Ovary (tissue), 9 donors: ENCODE data around the gene EPN1. TPM values are rescaled to one million over a fixed set of nuclear protein-coding genes. Genes with fewer than 3 reads are reported as not detected.
"Not testable (repeated sequence)": the region's sequence is repeated elsewhere in the genome, so short reads cannot be mapped to it uniquely, and the experiment has no call there.

Experiments
- DNase-seq, 5 donors: peaks; one replicate each; pipeline ENCODE4 v3.0.0-alpha.2; 2019 to 2020
- H3K27ac ChIP-seq, 2 donors: fragments of 200-600 bp; one replicate each; pipeline versions ENCODE4 v1.5.1 to v1.8.0; 2019 to 2022
- H3K27me3 ChIP-seq: fragments of 200-600 bp; one replicate; pipeline ENCODE4 v1.8.0; 2022
- H3K36me3 ChIP-seq: fragments of 200-600 bp; sonication (generic); one replicate; pipeline ENCODE4 v1.5.1; 2019
- H3K4me1 ChIP-seq: one replicate; pipeline ENCODE4 v1.8.1; 2013; ENCODE audit warnings: mild to moderate bottlenecking, moderate library complexity; ENCODE audit not compliant: insufficient read depth
- H3K4me3 ChIP-seq: fragments of 200-600 bp; sonication (generic); one replicate; pipeline ENCODE4 v1.5.1; 2017
- H3K9me3 ChIP-seq, 2 donors: fragments of 200-600 bp in 1 of 2; sonication (generic) in 1 of 2; one replicate each; pipeline versions ENCODE4 v1.5.1 to v1.8.1; 2013 to 2019; ENCODE audit warnings: mild to moderate bottlenecking in 1 of 2, moderate library complexity in 1 of 2
- EP300 ChIP-seq: sonication (generic); formaldehyde crosslinking; IDR thresholded peaks from one replicate; pipeline ENCODE4 v1.6.1; 2017; ENCODE audit warnings: antibody characterized with exemption
- POLR2A ChIP-seq: fragments of 450-650 bp; IDR thresholded peaks from one replicate; pipeline ENCODE4 v1.6.1; 2017; ENCODE audit warnings: antibody characterized with exemption, mild to moderate bottlenecking, moderate library complexity
- WGBS, 3 donors: extraction: QIAGEN DNeasy Blood & Tissue Kit in 1 of 3; methylation state at CpG; one replicate each; pipeline versions ENCODE4 v1.1.5 to v1.1.7; 2013 to 2017; 5-methylcytosine and 5-hydroxymethylcytosine counted together
- intact Hi-C, 4 donors: fragments of 100-400 bp; cut with DNase I; formaldehyde crosslinking; loops; one replicate each; pipeline versions ENCODE4 v1.11.0 to v1.15.1; 2022 to 2023
- polyA plus RNA-seq, 2 donors: library from polyadenylated mRNA; stranded (reverse); fragments of 200-250 nt in 1 of 2; fragments of 350-450 nt in 1 of 2; fragmentation: Illumina TruSeq in 1 of 2; extraction: RNeasy Lipid Tissue Mini Kit (QIAGEN cat#74804) in 1 of 2; gene quantifications; one replicate each; pipeline ENCODE4 v1.2.3, GENCODE V29; 2013 to 2014
- total RNA-seq, 7 donors: library from RNA; depleted of rRNA in 2 of 7; stranded (reverse); fragments of >200 nt in 2 of 7; fragmentation: NEBNext Ultra II Directional in 3 of 7; extraction: Animal tissue kit (Norgen Biotek cat#: 25700) in 3 of 7; gene quantifications; one replicate each; pipeline versions ENCODE4 v1.1.0 to v1.2.4, GENCODE V29; 2016 to 2023
- TF ChIP-seq, protein P1 (sequence below), 3 donors: fragments of 450-650 bp in 2 of 3; fragments of 200-600 bp in 1 of 3; IDR thresholded peaks; one replicate each; pipeline versions ENCODE4 v1.5.1 to v1.8.0; 2016 to 2022; ENCODE audit warnings: antibody characterized with exemption in 3 of 3, mild to moderate bottlenecking in 1 of 3
- donor health status: DM: no; HTN: no; CAD: no; lungs with moderate emphysema.
- donor health status: DM: no; HTN: no; CAD: no.
- donor health status: Bipolar disorder and iron deficiency.
- donor health status: DM: yes; HTN: yes; CAD: no.
- donor health status: DM: no; HTN: no; CAD: no.
- donor health status: DM: yes; HTN: yes; CAD: no.

Gene EPN1
- total and polyA plus RNA-seq, 9 donors, result 11.0 to 187 (median 116) TPM

DNA sequence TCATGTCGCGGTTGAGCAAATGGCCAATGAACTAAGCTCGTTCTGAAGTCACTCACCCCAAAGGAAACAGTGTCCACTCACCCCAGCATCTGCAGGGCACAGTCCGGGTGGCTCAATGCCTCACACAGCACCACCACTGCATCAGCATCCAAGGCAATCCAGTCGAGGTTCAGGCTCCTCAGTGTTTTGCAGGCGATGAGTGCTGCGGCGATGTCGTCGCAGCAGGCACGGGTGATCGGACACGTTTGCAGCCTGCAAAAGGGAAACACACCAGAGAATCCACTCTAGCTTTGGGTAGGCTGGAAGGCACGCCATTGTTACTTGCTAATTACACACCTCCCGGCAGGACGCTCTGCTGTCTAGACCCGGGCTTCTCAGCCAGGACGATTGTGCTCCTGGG lies 36.7 kb downstream of the EPN1 start:
- no peak overlapping the region for H3K4me3 ChIP-seq
- no peak overlapping the region for H3K27ac ChIP-seq
- 71 to 79% (median 72%) methylated on average over 18 of the region's 18 CpGs for WGBS, 3 donors
- no peaks in the 10 kb centered on the region for H3K36me3 ChIP-seq
- no peak for TF ChIP-seq POLR2A
- TF ChIP-seq, protein P1, sequence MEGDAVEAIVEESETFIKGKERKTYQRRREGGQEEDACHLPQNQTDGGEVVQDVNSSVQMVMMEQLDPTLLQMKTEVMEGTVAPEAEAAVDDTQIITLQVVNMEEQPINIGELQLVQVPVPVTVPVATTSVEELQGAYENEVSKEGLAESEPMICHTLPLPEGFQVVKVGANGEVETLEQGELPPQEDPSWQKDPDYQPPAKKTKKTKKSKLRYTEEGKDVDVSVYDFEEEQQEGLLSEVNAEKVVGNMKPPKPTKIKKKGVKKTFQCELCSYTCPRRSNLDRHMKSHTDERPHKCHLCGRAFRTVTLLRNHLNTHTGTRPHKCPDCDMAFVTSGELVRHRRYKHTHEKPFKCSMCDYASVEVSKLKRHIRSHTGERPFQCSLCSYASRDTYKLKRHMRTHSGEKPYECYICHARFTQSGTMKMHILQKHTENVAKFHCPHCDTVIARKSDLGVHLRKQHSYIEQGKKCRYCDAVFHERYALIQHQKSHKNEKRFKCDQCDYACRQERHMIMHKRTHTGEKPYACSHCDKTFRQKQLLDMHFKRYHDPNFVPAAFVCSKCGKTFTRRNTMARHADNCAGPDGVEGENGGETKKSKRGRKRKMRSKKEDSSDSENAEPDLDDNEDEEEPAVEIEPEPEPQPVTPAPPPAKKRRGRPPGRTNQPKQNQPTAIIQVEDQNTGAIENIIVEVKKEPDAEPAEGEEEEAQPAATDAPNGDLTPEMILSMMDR (IDR thresholded peaks at IDR 0.05), result no peak
- TF ChIP-seq EP300, result no peak
- no peaks in the 10 kb centered on the region for H3K9me3 ChIP-seq
- intact Hi-C loops, result no loop called here
- H3K4me1 ChIP-seq, result no peaks in the 10 kb centered on the region
- DNase-seq, result no peak
- H3K27me3 ChIP-seq, result no peaks in the 10 kb centered on the region

DNA sequence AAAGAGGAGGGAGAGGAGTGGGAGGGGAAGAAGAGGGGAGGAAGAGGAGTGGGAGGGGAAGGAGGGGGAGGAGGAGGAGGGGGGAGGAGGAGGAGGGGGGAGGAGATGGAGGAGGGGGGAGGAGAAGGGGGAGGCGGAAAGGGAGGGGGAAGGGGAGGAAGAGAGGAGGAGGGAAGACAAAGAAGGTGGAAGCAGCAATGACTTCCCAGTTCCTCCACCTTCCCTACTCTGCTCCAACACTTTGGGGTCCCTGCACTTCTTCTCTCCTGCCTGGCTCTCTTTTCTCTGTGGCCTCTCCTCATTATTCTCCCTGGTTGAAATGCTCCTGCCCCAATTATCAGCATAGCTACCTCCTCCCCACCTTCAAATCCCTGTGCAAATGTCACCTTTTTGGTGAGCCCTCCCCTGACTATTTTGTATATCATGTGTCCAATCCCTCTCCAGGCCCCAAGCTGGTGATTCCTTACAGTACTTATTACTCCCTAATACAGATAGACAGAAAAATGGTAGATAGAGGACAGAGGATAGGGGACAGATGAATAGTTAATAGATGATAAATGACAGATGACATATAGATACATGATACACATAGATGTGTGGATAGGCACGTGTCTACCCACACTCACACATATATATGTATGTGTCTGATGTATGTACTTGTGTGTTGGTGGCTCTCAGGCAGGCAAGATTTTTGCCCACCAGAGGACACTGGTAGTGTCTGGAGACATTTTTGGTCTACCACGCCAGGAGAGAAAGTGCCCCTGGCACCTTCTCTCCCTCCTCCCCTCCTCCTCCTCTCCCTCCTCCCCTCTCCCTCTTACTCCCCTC lies 38.0 kb downstream of the EPN1 start:
- H3K4me3 ChIP-seq, result no peak overlapping the region
- no peaks in the 10 kb centered on the region for H3K27me3 ChIP-seq
- no peak for TF ChIP-seq POLR2A
- TF ChIP-seq EP300, result no peak
- TF ChIP-seq, protein P1 (IDR thresholded peaks at IDR 0.05), result no peak
- 44 to 85% (median 80%) methylated on average over 2 of the region's 3 CpGs for WGBS, 3 donors
- no peaks in the 10 kb centered on the region for H3K4me1 ChIP-seq
- intact Hi-C loops, result no loop called here
- H3K36me3 ChIP-seq, result no peaks in the 10 kb centered on the region
- no peak for DNase-seq
- no peak overlapping the region for H3K27ac ChIP-seq
- H3K9me3 ChIP-seq, result no peaks in the 10 kb centered on the region

GRCh38 chr19:55716531-55716930 lies 41.5 kb downstream of the EPN1 start:
- Histone ChIP-seq H3K4me1 (no peaks in the 10 kb centered on the region), H3K27me3 (no peaks in the 10 kb centered on the region), H3K4me3 (no peak overlapping the region), H3K27ac (no peak overlapping the region), H3K9me3 (no peaks in the 10 kb centered on the region), H3K36me3 (no peaks in the 10 kb centered on the region)
- TF ChIP-seq POLR2A, result no peak
- TF ChIP-seq EP300, result no peak
- TF ChIP-seq, protein P1 (IDR thresholded peaks at IDR 0.05), result no peak
- intact Hi-C loops, result no loop called here
- DNase-seq, result no peak
- WGBS, 3 donors, result 84 to 88% (median 85%) methylated on average over 15 of the region's 15 CpGs

GRCh38 chr19:55717251-55717650 lies 42.2 kb downstream of the EPN1 start:
- no peak overlapping the region for H3K4me3 ChIP-seq
- intact Hi-C loops, result no loop called here
- no peaks in the 10 kb centered on the region for H3K36me3 ChIP-seq
- no peak overlapping the region for H3K27ac ChIP-seq
- H3K27me3 ChIP-seq, result no peaks in the 10 kb centered on the region
- H3K9me3 ChIP-seq, result no peaks in the 10 kb centered on the region
- no peak for TF ChIP-seq EP300
- TF ChIP-seq POLR2A, result no peak
- TF ChIP-seq, protein P1 (IDR thresholded peaks at IDR 0.05), result no peak
- DNase-seq, result no peak
- WGBS, 3 donors, result 44 to 69% (median 52%) methylated on average over 11 of the region's 11 CpGs
- H3K4me1 ChIP-seq, result no peaks in the 10 kb centered on the region

- DNase-seq, H3K4me3 ChIP-seq, H3K9me3 ChIP-seq, H3K27ac ChIP-seq, H3K4me1 ChIP-seq, H3K36me3 ChIP-seq, H3K27me3 ChIP-seq, intact Hi-C loops: not testable (repeated sequence)
- 5 to 23% (median 7%) methylated on average over 13 of the region's 13 CpGs for WGBS, 3 donors
Observed at GRCh38 chr19:55717879-55718711, 43.1 kb downstream of the EPN1 start.
